Measurements from ENCODE around the gene KLK11. TPM values are rescaled to one million over a fixed set of nuclear protein-coding genes. Genes with fewer than 3 reads are reported as not detected.

The KLK11 gene
- not detected in 2 replicates for total RNA-seq

GRCh38 chr19:51026554-51026831 is at the start of gene KLK11:
TSS of gene KLK11 (minus strand) at chr19:51026616. CDS start at chr19:51025631, 985 bp downstream.

GRCh38 chr19:51064534-51065220 is 38.3 kb upstream of the KLK11 start, which contains the start of gene KLK13:
TSS of gene KLK13 (minus strand) at chr19:51065092. CDS start at chr19:51065067, 25 bp downstream.

GRCh38 chr19:51034704-51035103 is 8.3 kb upstream of the KLK11 start, which contains the start of gene KLK12:
TSS of gene KLK12 (minus strand) at chr19:51035002. CDS start at chr19:51034621, 381 bp downstream.

GRCh38 chr19:51019544-51019925 is 6.9 kb downstream of the KLK11 start, which contains the start of gene KLK10:
TSS of gene KLK10 (minus strand) at chr19:51019709. CDS start at chr19:51019130, 579 bp downstream.

GRCh38 chr19:51001515-51001914 is 24.9 kb downstream of the KLK11 start, which contains the start of gene KLK8:
TSS of gene KLK8 (minus strand) at chr19:51001604. CDS start at chr19:51001167, 437 bp downstream.

GRCh38 chr19:50983625-50984292 is 42.7 kb downstream of the KLK11 start, which contains the start of gene KLK7:
TSS of gene KLK7 (minus strand) at chr19:50983917. CDS start at chr19:50982399, 1,518 bp downstream.

Other genes with a start within 250 kb of the KLK11 start
- not detected in 2 replicates for gene ACP4, start 236.2 kb downstream of the KLK11 start, total RNA-seq
- gene KLK1, start 202.8 kb downstream of the KLK11 start, total RNA-seq = not detected in 2 replicates
- gene KLK15, start 193.0 kb downstream of the KLK11 start, total RNA-seq = 0.09 TPM in 1 of 2 replicates, not detected in the other
- gene KLK3, start 171.7 kb downstream of the KLK11 start, total RNA-seq = not detected in 2 replicates
- gene KLK2, start 153.2 kb downstream of the KLK11 start, total RNA-seq = not detected in 2 replicates
- not detected in 2 replicates for gene KLK4, start 115.2 kb downstream of the KLK11 start, total RNA-seq
- not detected in 2 replicates for gene KLK5, start 73.6 kb downstream of the KLK11 start, total RNA-seq
- gene KLK6, start 57.0 kb downstream of the KLK11 start, total RNA-seq = 0.09 TPM in 1 of 2 replicates, not detected in the other
- not detected in 2 replicates for gene KLK7, start 42.7 kb downstream of the KLK11 start, total RNA-seq
- gene KLK8, start 25.0 kb downstream of the KLK11 start, total RNA-seq = not detected in 2 replicates
- gene KLK10, start 6.9 kb downstream of the KLK11 start, total RNA-seq = under 0.01 TPM in 1 of 2 replicates, not detected in the other
- gene KLK12, start 8.4 kb upstream of the KLK11 start, total RNA-seq = not detected in 2 replicates
- gene KLK13, start 38.5 kb upstream of the KLK11 start, total RNA-seq = not detected in 2 replicates
- gene KLK14, start 56.3 kb upstream of the KLK11 start, total RNA-seq = 0.19 TPM in 1 of 2 replicates, not detected in the other
- gene CTU1, start 81.8 kb upstream of the KLK11 start, total RNA-seq = 5.8 and 7.3 TPM in 2 replicates
- gene SIGLEC9, start 98.3 kb upstream of the KLK11 start, total RNA-seq = 0.09 TPM in 1 of 2 replicates, not detected in the other
- under 0.01 TPM in 1 of 2 replicates, not detected in the other for gene SIGLEC7, start 115.7 kb upstream of the KLK11 start, total RNA-seq
- not detected in 2 replicates for gene CD33, start 198.5 kb upstream of the KLK11 start, total RNA-seq
- not detected in 2 replicates for gene SIGLECL1, start 224.5 kb upstream of the KLK11 start, total RNA-seq